ENCODE data around the gene ADARB1.

ADARB1 gene

DNA sequence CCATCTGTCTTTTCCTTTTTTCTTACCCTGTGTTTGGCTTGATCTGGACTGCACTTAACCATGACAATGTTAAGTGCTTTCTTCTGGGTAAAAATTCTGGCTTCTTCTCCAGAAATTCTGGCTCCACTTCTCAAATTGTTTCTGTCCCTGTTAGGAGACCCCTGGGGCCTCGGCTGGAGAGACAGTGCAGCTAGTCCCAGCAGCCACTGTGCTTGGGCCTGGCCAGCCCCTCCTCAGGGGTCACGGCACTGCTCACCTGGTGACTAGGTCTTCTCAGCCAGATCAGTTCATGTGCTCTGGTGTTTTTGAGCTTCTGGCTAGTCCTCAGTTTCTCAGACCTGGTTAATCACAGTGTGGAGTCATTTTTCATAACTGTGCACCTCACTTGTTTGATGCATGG lies 72.4 kb downstream of the ADARB1 start:
- TF ChIP-seq, protein P1, sequence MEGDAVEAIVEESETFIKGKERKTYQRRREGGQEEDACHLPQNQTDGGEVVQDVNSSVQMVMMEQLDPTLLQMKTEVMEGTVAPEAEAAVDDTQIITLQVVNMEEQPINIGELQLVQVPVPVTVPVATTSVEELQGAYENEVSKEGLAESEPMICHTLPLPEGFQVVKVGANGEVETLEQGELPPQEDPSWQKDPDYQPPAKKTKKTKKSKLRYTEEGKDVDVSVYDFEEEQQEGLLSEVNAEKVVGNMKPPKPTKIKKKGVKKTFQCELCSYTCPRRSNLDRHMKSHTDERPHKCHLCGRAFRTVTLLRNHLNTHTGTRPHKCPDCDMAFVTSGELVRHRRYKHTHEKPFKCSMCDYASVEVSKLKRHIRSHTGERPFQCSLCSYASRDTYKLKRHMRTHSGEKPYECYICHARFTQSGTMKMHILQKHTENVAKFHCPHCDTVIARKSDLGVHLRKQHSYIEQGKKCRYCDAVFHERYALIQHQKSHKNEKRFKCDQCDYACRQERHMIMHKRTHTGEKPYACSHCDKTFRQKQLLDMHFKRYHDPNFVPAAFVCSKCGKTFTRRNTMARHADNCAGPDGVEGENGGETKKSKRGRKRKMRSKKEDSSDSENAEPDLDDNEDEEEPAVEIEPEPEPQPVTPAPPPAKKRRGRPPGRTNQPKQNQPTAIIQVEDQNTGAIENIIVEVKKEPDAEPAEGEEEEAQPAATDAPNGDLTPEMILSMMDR (conservative IDR thresholded peaks at IDR 0.05), result no peak
- H3K27ac ChIP-seq, result no peak overlapping the region

DNA sequence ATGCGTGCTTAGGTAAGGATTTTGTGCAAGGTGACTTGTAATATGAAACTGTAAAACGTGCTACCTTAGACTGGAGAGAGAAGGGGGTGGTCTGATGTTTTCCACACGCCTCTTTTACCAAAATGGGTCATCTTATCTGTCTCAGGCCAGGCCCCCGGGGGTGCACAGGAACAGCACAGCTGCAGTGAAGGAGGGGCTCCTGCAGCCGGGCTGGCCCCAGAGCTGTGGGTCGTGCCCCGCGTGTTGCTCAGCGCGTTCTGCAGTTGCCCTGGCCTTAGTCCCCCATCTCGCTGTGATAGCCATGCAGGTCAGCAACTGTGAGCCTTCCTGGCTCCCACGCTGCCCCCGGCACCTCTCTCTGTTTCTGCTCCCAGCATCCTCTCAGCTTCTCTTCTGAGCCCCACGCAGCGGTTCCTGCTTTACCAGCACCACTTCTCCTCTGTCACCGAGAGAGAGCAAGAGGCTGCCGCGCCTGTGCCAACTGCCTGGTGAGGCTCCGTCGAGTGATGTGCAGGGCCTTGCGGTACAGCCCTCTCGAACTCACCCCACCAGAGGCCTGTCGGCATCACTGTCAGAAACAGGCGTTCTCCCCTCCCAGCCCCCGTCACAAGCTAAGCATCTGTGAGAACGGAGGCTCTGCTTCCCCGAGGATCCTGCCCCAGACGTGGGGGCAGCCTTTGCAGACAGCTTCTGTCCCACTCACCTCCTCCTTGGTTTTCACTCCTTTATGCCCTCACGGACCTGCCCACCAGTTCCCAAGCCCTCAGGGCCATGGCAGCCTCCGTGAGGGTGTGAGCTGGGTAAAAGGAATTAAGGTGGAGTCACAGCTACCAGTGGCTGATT lies 73.3 kb downstream of the ADARB1 start:
- H3K27ac ChIP-seq, result no peak overlapping the region

DNA sequence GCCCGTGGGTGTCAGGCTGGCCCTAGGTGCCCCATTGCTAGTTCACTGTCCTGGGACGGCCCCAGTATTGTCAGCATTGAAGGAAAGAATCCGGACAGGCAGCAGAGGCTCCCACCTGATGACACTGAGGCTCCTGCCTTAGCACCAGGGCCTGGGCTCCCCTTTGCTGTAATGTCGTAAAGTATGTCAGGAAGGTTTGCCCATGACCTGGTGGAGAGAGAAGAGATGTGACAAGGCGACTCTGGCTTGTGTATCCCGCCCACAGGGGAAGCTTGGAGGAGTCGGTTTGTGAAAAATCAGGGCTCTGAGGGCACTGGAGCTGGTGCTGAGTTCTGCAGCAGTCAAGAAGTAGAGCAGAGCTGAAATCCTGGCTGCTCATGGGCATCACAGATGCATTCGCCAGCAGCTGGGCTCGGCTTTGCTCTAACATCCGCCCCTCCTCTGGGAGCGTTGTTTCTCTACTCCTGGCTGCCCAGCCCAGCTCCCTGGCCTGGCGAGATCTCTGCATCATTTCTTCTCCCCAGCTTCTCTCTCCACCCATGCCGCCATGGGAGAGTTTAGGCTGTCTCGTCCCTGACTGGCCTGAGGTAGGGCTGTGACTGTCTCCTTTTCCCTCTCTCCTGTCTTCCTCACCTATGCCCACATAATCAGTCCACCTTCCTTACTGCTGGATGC lies 74.1 kb downstream of the ADARB1 start:
- TF ChIP-seq, protein P1 (conservative IDR thresholded peaks at IDR 0.05), result no peak
- no peak overlapping the region for H3K27ac ChIP-seq

More for the DNA sequence above, 73.3 kb downstream of the ADARB1 start:
- TF ChIP-seq, protein P1 (conservative IDR thresholded peaks at IDR 0.05), result no peak

DNA sequence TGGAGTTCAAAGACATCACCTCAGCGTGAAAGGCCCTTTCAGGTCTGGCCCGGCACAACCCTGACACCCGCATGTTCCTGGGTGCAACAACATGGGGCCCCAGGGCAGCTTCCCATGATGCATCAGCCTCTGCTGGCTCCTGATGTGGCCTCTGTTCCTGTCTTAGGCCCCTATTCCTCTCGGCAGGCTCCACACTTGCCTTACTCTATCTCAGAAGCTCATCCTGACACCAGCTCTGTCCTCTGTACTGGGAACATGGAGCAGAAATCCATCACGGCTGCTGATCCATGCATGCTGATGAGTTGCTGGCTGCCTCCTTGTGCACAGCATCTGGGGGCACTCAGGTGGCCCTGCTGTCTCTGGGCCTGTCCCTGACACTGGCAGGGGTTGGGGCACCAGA lies 74.6 kb downstream of the ADARB1 start:
- TF ChIP-seq, protein P1 (conservative IDR thresholded peaks at IDR 0.05), result no peak
- no peak overlapping the region for H3K27ac ChIP-seq

DNA sequence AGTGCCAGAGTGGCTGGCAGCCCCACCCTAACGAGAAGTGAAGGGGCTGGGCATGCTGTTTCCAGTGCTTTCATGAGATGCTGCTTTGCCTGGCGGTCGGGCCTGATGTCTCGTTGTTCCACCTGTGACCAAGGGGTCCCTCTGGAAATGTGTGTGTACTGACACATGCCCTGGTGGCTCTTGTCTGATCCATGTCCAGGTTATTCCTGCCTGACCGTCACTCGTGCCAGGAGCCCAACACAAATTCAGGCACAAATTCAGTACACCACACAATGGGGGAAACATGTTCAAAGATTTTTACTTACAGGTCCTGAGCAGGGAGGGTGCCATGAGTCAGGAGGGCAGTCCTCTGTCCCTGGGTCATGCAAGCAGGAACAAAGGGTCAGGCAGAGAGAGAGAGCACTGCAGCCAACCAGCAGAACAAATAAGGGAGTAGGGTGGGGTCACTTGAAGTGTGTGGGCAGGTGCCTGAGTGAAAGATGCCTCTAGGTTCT lies 76.3 kb downstream of the ADARB1 start:
- TF ChIP-seq, protein P1 (conservative IDR thresholded peaks at IDR 0.05), result no peak
- no peak overlapping the region for H3K27ac ChIP-seq

DNA sequence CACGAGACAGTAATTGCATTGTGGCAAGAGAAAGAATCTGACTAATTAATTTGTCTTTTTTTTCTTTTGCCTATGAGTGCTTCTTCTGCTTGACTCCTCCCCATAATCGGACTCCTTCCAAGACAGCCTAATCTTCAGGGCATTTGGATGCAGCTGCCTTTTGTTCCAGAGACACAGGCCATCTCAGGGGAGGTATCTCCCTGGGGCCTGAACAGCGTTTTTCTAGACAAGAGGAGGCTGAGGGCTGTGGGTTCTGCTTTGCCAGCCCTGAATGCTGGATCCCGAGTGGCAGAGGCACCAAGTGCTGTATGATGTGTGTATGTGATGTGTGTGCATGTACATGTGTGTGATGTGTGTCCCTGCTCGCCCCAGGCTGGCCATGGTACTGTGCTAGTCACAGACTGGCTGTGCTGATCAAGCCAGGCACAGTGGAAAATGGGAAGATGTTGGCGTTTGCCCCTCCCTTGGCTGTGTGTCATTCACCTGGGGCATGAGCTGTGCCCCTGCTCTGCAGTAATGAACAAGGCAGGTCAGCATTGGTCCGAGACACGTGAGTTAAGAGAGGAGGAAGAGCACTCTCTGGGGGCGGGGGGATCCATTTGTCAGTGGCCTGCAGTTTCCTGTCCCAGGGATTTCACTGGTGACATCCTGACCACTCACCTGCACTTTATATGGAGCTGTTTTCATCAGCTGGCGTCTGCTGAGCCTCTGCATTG lies 77.2 kb downstream of the ADARB1 start:
- no peak overlapping the region for H3K27ac ChIP-seq
- TF ChIP-seq, protein P1 (conservative IDR thresholded peaks at IDR 0.05), result no peak

DNA sequence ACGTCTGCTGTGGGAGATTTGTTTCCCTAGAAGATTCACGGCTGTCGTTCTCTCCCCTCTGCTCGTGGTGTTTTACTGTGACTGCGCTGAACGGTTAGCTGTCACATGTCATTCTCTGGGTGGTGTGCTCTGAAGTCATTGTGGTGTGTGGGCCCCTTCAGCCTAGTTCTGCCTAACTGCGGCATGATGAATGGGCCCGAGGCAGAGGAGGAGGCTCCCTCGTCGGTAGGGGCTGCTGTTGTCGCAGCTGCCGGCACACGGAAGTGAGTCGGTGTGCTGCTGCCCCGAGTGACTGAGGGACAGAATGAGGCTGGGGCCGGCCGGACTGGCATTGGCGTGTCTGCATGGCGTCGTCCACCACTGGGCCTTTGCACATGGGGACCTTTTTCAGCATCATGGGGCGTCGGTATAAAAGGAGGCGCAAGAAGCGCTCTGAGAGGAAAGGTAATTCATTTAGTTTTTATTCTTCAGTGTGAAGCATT lies 77.9 kb downstream of the ADARB1 start:
- H3K27ac ChIP-seq, result no peak overlapping the region
- TF ChIP-seq, protein P1 (conservative IDR thresholded peaks at IDR 0.05), result no peak

Measured in VCaP (cell line).